SW 1271 (cell line): ENCODE results near the gene TBC1D21.

Experiments
- DNase-seq, 2 experiments: peaks; one replicate each; lab custom pipeline; 2025; lab: John Stamatoyannopoulos, UW

Gene TBC1D21

GRCh38 chr15:73873456-73873855 lies at the start of gene TBC1D21:
TBC1D21 (plus strand) TSS chr15:73873564; CDS start chr15:73873710, 146 bp downstream.
- DNase-seq, result no peak

- DNase-seq, result no peak
These were observed 46.6 kb upstream of the TBC1D21 start for GRCh38 chr15:73826711-73827251.

DNA sequence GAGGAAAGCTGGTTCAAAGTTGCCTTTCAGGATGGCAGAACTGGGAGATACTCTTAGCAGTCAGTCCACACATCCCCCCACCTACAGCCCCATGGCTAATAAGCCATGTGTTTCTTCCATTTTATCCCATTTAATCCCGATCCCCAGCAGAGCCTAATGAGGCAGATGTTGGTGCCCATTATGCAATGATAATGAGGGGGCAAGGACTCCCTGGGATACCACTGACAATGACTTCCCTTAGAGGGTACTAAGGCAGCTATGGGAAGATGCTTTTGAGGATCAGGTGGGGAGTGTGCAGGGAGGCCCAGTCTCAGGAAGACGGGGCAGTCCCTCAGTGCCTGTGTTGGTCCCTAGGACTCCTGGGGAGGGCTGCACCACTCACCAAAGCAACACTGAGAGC lies 43.8 kb upstream of the TBC1D21 start:
- no peak for DNase-seq

DNA sequence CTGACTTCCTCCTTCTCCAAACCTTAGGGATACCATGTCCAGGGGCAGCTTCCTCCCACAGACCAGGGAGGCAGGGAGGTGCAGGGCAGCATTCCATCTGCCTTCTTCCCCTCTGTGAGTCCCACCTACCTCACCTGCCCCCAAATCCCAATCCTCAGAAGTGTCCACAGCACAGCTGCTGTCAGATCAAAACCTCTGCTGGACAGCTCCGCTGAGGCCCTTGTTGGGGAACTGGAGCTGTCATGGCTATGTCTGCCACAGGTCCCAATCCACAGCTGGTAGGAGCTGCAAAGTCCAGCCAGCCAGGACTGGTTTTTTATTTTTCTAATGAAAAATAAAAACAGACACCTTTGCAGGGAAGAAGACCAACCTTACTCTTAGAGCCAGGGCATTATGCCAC lies 40.7 kb upstream of the TBC1D21 start:
- DNase-seq, result no peak

DNA sequence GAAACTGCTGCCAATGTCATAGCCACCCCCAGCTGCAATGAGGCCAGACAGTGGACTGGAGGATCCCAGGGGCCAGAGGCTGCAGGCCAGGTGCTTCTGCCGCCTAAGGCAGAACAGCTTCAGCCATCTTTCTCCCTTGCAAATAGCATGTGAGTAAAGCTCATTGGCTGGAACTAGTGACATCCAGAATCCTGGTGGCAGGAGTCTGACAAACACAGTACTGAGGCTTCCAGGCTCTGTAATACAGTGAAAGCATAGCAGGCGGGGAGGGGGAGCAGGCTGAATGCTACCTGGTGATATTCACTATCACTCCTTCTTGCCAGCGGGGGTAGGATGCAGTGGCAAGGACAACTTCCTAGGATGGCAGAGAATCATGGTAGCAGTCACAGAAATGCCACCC lies 36.5 kb upstream of the TBC1D21 start:
- DNase-seq, result no peak

GRCh38 chr15:73838831-73839426 lies 34.4 kb upstream of the TBC1D21 start:
- no peak for DNase-seq

GRCh38 chr15:73839699-73840377 lies 33.5 kb upstream of the TBC1D21 start:
- DNase-seq, result no peak

GRCh38 chr15:73840771-73841170 lies 32.6 kb upstream of the TBC1D21 start:
- no peak for DNase-seq

DNA sequence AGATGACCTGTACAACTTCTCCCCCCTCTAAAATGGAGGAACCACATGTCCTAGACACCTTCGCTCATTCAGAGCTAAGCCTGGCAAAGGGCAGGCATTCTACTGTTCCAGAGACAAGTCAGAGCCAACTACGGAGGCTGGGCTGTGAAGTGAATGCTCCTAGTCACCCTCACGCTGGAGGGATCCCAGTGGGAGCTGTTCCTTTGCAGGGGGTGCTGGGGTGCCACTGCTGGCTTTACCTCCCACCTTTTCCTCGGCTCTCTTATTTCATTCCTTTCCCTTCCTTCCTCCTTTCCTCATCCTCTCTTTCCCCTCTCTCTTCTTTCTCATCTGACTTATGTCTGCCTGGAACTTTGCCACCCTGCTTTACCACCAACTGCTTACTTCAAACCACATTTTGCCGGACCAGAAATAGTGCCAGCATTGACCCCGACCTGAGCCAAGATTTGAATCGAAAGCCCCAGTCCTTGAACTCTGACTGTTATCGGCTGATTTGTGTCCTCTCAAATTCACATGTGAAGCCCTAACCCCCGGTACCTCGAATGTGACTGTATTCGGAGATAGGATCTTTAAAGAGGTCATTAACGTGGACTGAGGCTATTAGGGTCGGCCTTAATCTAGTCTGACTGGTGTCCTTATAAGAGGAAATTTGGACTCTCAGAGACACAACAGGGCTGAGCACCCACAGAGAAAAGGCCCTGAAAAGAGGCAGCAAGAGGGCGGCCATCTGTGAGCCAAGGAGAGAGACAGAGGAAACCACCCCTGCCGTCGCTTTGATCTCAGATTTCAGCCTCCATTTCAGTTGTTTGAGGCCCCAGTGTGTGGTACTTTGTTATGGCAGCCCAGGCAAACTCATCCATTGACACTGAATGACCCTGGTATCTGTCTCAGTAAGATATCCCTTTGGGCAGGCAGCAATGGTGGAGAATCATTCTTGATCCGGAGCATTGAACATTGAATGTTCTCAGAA lies 31.3 kb upstream of the TBC1D21 start:
- DNase-seq, result no peak

DNA sequence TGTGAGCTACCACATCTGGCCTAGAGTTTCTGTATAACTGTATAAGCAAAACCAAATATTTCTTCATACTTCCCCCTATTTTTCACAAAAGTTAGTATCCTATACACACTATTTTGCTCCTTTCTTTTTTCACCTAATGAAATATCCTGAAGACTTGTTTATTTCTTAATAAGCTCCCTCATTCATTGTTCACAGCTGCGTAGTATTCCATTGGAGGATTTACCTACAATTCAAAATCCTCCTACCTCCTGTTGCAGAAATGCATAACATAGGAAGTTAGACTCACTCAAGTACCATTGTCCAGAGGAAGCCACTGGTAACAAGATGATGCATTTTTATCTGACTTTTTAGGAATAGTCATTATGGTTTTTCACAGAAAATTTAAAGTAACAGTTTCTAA lies 29.6 kb upstream of the TBC1D21 start:
- DNase-seq, result no peak

DNA sequence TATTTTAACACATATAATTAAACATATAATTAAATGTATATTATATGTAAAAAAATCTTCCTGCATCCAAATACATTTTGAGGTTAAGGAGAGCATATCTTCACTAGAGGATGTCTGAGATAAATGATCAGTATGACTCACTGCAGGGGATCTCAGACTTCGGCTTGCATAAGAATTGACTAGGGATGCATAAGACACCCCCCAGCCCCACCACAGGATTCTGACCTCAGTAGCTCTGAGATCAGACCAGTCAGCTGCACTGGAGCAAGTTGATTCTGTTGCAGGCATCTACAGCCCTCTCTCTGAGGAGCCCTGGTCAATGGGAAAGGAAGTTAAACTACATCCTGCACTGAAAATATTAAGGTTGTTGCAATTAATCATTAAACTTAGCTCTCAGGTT lies 29.0 kb upstream of the TBC1D21 start:
- no peak for DNase-seq

GRCh38 chr15:73845507-73845906 lies 27.9 kb upstream of the TBC1D21 start:
- DNase-seq, result no peak

- no peak for DNase-seq
These were observed 27.5 kb upstream of the TBC1D21 start for GRCh38 chr15:73845907-73846306.

- no peak for DNase-seq
These were observed 23.7 kb upstream of the TBC1D21 start for GRCh38 chr15:73849641-73850040.

DNA sequence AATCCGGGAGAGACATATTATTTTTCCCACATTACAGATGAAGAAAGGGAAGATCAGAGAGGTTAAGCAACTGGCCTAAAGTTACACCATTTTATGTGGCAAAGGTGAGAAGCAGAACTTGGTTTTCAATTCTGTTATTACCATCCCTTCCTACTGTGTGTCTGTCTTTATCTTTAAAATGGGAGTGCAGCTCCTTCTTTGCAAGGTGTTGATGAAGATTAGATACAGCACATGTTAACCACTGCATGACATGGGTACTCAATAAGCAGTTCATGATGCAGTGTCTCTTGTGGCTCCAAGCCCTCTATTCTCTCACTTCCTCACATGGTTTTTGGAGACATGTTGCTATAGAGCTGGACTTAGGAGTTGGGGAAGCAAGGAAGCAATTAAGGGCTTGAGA lies 23.1 kb upstream of the TBC1D21 start:
- no peak for DNase-seq

GRCh38 chr15:73851689-73852088 lies 21.7 kb upstream of the TBC1D21 start:
- DNase-seq, result no peak

- no peak for DNase-seq
These were observed 20.9 kb upstream of the TBC1D21 start for GRCh38 chr15:73852507-73852906.

GRCh38 chr15:73854265-73854664 lies 19.1 kb upstream of the TBC1D21 start:
- DNase-seq, result no peak

GRCh38 chr15:73856458-73857192 lies 16.7 kb upstream of the TBC1D21 start:
- no peak for DNase-seq

DNA sequence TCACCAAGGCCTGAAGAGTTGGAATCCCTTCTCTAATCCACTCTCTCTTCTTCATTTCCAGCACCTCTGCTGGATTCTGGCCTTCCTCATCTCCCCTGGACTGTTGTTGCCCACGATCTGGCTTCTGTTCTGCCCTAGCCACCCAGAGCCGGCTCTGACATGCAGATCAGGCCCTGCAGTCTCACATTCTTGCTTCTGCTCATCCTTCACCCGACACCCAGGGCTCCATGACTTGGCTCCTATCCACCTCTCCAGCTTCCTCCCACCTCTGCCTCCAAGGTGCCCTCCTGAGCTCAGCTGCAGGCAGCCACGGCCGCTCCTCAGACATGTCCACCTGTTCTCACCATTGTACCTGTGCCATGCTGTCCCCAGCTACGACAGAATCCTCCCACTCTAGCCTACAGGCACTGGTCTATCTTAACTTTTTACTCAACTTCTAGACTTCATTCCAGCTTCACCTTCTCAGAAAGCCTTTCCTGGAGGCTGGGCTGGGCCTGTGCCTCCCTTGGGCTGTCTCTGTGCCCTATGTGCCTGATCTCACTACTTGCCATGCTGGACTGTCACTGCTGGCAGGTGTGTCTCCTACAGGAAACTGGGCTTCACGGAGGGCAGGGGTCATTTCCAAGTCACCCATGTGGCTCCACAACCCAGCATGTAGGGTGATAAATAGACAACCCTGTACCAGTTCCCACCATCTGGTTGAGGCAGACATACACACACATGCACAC lies 16.0 kb upstream of the TBC1D21 start:
- no peak for DNase-seq

GRCh38 chr15:73858062-73858461 lies 15.3 kb upstream of the TBC1D21 start:
- no peak for DNase-seq
